BLaER1 treated with 17β-estradiol and CSF1 and Interleukin-3, amounts not matched to agents 10 nM and 100 nM (cell line): ENCODE measurements around the gene DCN.

Source experiments
- H3K27ac ChIP-seq, 11 experiments: shearing (Covaris generic); formaldehyde crosslinking; 2 replicates each; pipeline ENCODE4 v1.8.1; 2022
- H3K27me3 ChIP-seq, 11 experiments: shearing (Covaris generic); formaldehyde crosslinking; 2 replicates each; pipeline ENCODE4 v1.8.1; 2022
- H3K36me3 ChIP-seq, 11 experiments: shearing (Covaris generic); formaldehyde crosslinking; 2 replicates each; pipeline ENCODE4 v1.8.1; 2022
- H3K4me1 ChIP-seq, 10 experiments: shearing (Covaris generic); formaldehyde crosslinking; 2 replicates each; pipeline ENCODE4 v1.8.1; 2022
- H3K4me2 ChIP-seq, 11 experiments: shearing (Covaris generic); formaldehyde crosslinking; 2 replicates each; pipeline ENCODE4 v1.8.1; 2022
- H3K4me3 ChIP-seq, 10 experiments: shearing (Covaris generic); formaldehyde crosslinking; 2 replicates each; pipeline ENCODE4 v1.8.1; 2022
- H3K9ac ChIP-seq, 11 experiments: shearing (Covaris generic); formaldehyde crosslinking; 2 replicates each; pipeline ENCODE4 v1.8.1; 2022
- H3K9me3 ChIP-seq, 11 experiments: shearing (Covaris generic); formaldehyde crosslinking; replicated peaks in 1 of 11; 2 replicates each; pipeline ENCODE4 v1.8.1; 2022
- H4K20me1 ChIP-seq, 11 experiments: shearing (Covaris generic); formaldehyde crosslinking; 2 replicates each; pipeline ENCODE4 v1.8.1; 2022
- Cebpa-rat ChIP-seq, 11 experiments: shearing (Covaris generic); IDR thresholded peaks; 2 replicates each; pipeline ENCODE4 v1.8.1; 2022

DCN gene

GRCh38 chr12:91161009-91161408, 21.6 kb downstream of the DCN start:
- Histone ChIP-seq H3K4me2 (no peak overlapping the region), H3K9me3 (no peaks in the 10 kb centered on the region), H3K9ac (no peak overlapping the region), H4K20me1 (no peaks in the 10 kb centered on the region), H3K27me3 (no peaks in the 10 kb centered on the region), H3K4me3 (no peak overlapping the region), H3K27ac (no peak overlapping the region), H3K36me3 (no peaks in the 10 kb centered on the region), H3K4me1 (no peaks in the 10 kb centered on the region)
- no peak for TF ChIP-seq Cebpa-rat (IDR thresholded peaks at IDR 0.05)

GRCh38 chr12:91155990-91156389, 26.6 kb downstream of the DCN start:
- Histone ChIP-seq H3K4me2 (no peak overlapping the region), H3K27me3 (no peaks in the 10 kb centered on the region), H3K36me3 (no peaks in the 10 kb centered on the region), H3K4me3 (no peak overlapping the region), H3K4me1 (no peaks in the 10 kb centered on the region), H3K27ac (no peak overlapping the region), H4K20me1 (no peaks in the 10 kb centered on the region), H3K9me3 (no peaks in the 10 kb centered on the region), H3K9ac (no peak overlapping the region)
- TF ChIP-seq Cebpa-rat (IDR thresholded peaks at IDR 0.05) = no peak

GRCh38 chr12:91154131-91154530, 28.5 kb downstream of the DCN start:
- Histone ChIP-seq H3K9ac (no peak overlapping the region), H3K9me3 (no peaks in the 10 kb centered on the region), H4K20me1 (no peaks in the 10 kb centered on the region), H3K36me3 (no peaks in the 10 kb centered on the region), H3K27me3 (no peaks in the 10 kb centered on the region), H3K27ac (no peak overlapping the region), H3K4me2 (no peak overlapping the region), H3K4me1 (no peaks in the 10 kb centered on the region), H3K4me3 (no peak overlapping the region)
- no peak for TF ChIP-seq Cebpa-rat (IDR thresholded peaks at IDR 0.05)

GRCh38 chr12:91144053-91144452, 38.6 kb downstream of the DCN start:
- no peaks in the 10 kb centered on the region for H4K20me1 ChIP-seq
- no peak overlapping the region for H3K4me3 ChIP-seq
- H3K27ac ChIP-seq = no peak overlapping the region
- no peaks in the 10 kb centered on the region for H3K36me3 ChIP-seq
- no peak overlapping the region for H3K4me2 ChIP-seq
- H3K4me1 ChIP-seq = no peaks in the 10 kb centered on the region
- no peak overlapping the region for H3K9ac ChIP-seq
- no peak for TF ChIP-seq Cebpa-rat (IDR thresholded peaks at IDR 0.05)
- no peaks in the 10 kb centered on the region for H3K27me3 ChIP-seq
- no peaks in the 10 kb centered on the region for H3K9me3 ChIP-seq

GRCh38 chr12:91143206-91143605, 39.4 kb downstream of the DCN start:
- Histone ChIP-seq H3K9me3 (no peaks in the 10 kb centered on the region), H3K4me3 (no peak overlapping the region), H3K9ac (no peak overlapping the region)

GRCh38 chr12:91142221-91142631, 40.4 kb downstream of the DCN start:
- Histone ChIP-seq H3K9me3 (no peaks in the 10 kb centered on the region), H3K4me1 (no peaks in the 10 kb centered on the region), H3K4me2 (no peak overlapping the region), H3K27ac (no peak overlapping the region), H3K27me3 (no peaks in the 10 kb centered on the region), H4K20me1 (no peaks in the 10 kb centered on the region), H3K36me3 (no peaks in the 10 kb centered on the region), H3K9ac (no peak overlapping the region), H3K4me3 (no peak overlapping the region)
- TF ChIP-seq Cebpa-rat (IDR thresholded peaks at IDR 0.05) = no peak

More at GRCh38 chr12:91143206-91143605, 39.4 kb downstream of the DCN start:
- no peak for TF ChIP-seq Cebpa-rat (IDR thresholded peaks at IDR 0.05)
- H3K36me3 ChIP-seq = no peaks in the 10 kb centered on the region
- H4K20me1 ChIP-seq = no peaks in the 10 kb centered on the region
- H3K27me3 ChIP-seq = no peaks in the 10 kb centered on the region
- H3K4me1 ChIP-seq = no peaks in the 10 kb centered on the region
- H3K27ac ChIP-seq = no peak overlapping the region
- no peak overlapping the region for H3K4me2 ChIP-seq

- TF ChIP-seq Cebpa-rat (IDR thresholded peaks at IDR 0.05) = no peak
- no peaks in the 10 kb centered on the region for H3K4me1 ChIP-seq
- H3K4me2 ChIP-seq = no peak overlapping the region
- H3K9me3 ChIP-seq = no peaks in the 10 kb centered on the region
- no peaks in the 10 kb centered on the region for H4K20me1 ChIP-seq
- H3K4me3 ChIP-seq = no peak overlapping the region
- H3K9ac ChIP-seq = no peak overlapping the region
- no peaks in the 10 kb centered on the region for H3K36me3 ChIP-seq
- H3K27me3 ChIP-seq = no peaks in the 10 kb centered on the region
- H3K27ac ChIP-seq = no peak overlapping the region
Observed at GRCh38 chr12:91140026-91140931, 42.3 kb downstream of the DCN start.

- no peak overlapping the region for H3K27ac ChIP-seq
- no peak for TF ChIP-seq Cebpa-rat (IDR thresholded peaks at IDR 0.05)
- H3K36me3 ChIP-seq = no peaks in the 10 kb centered on the region
- no peak overlapping the region for H3K4me3 ChIP-seq
- no peaks in the 10 kb centered on the region for H3K9me3 ChIP-seq
- no peaks in the 10 kb centered on the region for H4K20me1 ChIP-seq
- no peak overlapping the region for H3K9ac ChIP-seq
- H3K27me3 ChIP-seq = no peaks in the 10 kb centered on the region
- H3K4me1 ChIP-seq = no peaks in the 10 kb centered on the region
- H3K4me2 ChIP-seq = no peak overlapping the region
Observed at GRCh38 chr12:91139286-91139685, 43.3 kb downstream of the DCN start.

GRCh38 chr12:91138337-91138920, 44.2 kb downstream of the DCN start:
- Histone ChIP-seq H3K9ac (no peak overlapping the region), H3K4me2 (no peak overlapping the region), H4K20me1 (no peaks in the 10 kb centered on the region), H3K27me3 (no peaks in the 10 kb centered on the region), H3K27ac (no peak overlapping the region), H3K4me1 (no peaks in the 10 kb centered on the region), H3K9me3 (no peaks in the 10 kb centered on the region), H3K4me3 (no peak overlapping the region), H3K36me3 (no peaks in the 10 kb centered on the region)
- no peak for TF ChIP-seq Cebpa-rat (IDR thresholded peaks at IDR 0.05)

GRCh38 chr12:91133871-91134270, 48.7 kb downstream of the DCN start:
- Histone ChIP-seq H4K20me1 (no peaks in the 10 kb centered on the region), H3K4me2 (no peak overlapping the region), H3K9ac (no peak overlapping the region), H3K4me3 (no peak overlapping the region), H3K27me3 (no peaks in the 10 kb centered on the region), H3K9me3 (no peaks in the 10 kb centered on the region), H3K4me1 (no peaks in the 10 kb centered on the region), H3K27ac (no peak overlapping the region), H3K36me3 (no peaks in the 10 kb centered on the region)
- no peak for TF ChIP-seq Cebpa-rat (IDR thresholded peaks at IDR 0.05)
